CD4-positive, alpha-beta T cell treated with Interleukin-4 for 4 hours (primary cell): ENCODE measurements around the gene MED12L.
"Not testable (repeated sequence)": the region's sequence is repeated elsewhere in the genome, so short reads cannot be mapped to it uniquely, and the experiment has no call there.

Experiments
- DNase-seq: peaks from one replicate; pipeline ENCODE4 v3.0.0-alpha.2; 2020

The MED12L gene

GRCh38 chr3:151392191-151392590 is 306.7 kb downstream of the MED12L start:
- not testable (repeated sequence) for DNase-seq

GRCh38 chr3:151393146-151393830 is 307.8 kb downstream of the MED12L start:
- DNase-seq = no peak

GRCh38 chr3:151393941-151394340 is 308.5 kb downstream of the MED12L start:
- no peak for DNase-seq

GRCh38 chr3:151394611-151395010 is 309.1 kb downstream of the MED12L start:
- DNase-seq = no peak

- no peak for DNase-seq
Observed at GRCh38 chr3:151395806-151396205, 310.3 kb downstream of the MED12L start.

- no peak for DNase-seq
Observed at GRCh38 chr3:151398895-151399294, 313.4 kb downstream of the MED12L start.

- DNase-seq = no peak
Observed at GRCh38 chr3:151400341-151400740, 314.9 kb downstream of the MED12L start.

- no peak for DNase-seq
Observed at GRCh38 chr3:151402349-151402748, 316.9 kb downstream of the MED12L start.

- DNase-seq = no peak
Observed at GRCh38 chr3:151403246-151403645, 317.8 kb downstream of the MED12L start.

GRCh38 chr3:151404316-151404715 is 318.9 kb downstream of the MED12L start:
- DNase-seq = no peak

- no peak for DNase-seq
Observed at GRCh38 chr3:151407928-151408327, 322.5 kb downstream of the MED12L start.

- DNase-seq = no peak
Observed at GRCh38 chr3:151410891-151411559, 325.6 kb downstream of the MED12L start.

GRCh38 chr3:151412989-151413388 is 327.5 kb downstream of the MED12L start:
- DNase-seq = no peak

GRCh38 chr3:151415289-151415688 is 329.8 kb downstream of the MED12L start:
- DNase-seq = no peak

GRCh38 chr3:151419806-151420205 is 334.3 kb downstream of the MED12L start:
- DNase-seq = no peak

GRCh38 chr3:151421938-151422337 is 336.5 kb downstream of the MED12L start:
- DNase-seq = no peak

- DNase-seq = no peak
Observed at GRCh38 chr3:151423091-151423490, 337.6 kb downstream of the MED12L start.

- no peak for DNase-seq
Observed at GRCh38 chr3:151425627-151426340, 340.3 kb downstream of the MED12L start.

- DNase-seq = no peak
Observed at GRCh38 chr3:151426341-151426657, 340.8 kb downstream of the MED12L start.

GRCh38 chr3:151428386-151428785 is 342.9 kb downstream of the MED12L start:
- no peak for DNase-seq

GRCh38 chr3:151430821-151431484 is 345.5 kb downstream of the MED12L start:
- DNase-seq = no peak

- DNase-seq = no peak
Observed at GRCh38 chr3:151431940-151432339, 346.5 kb downstream of the MED12L start.

- no peak for DNase-seq
Observed at GRCh38 chr3:151432616-151433372, 347.3 kb downstream of the MED12L start.
